ENCODE data around the gene GPSM1.
"Not testable (repeated sequence)": the region's sequence is repeated elsewhere in the genome, so short reads cannot be mapped to it uniquely, and the experiment has no call there.

GPSM1 gene

DNA sequence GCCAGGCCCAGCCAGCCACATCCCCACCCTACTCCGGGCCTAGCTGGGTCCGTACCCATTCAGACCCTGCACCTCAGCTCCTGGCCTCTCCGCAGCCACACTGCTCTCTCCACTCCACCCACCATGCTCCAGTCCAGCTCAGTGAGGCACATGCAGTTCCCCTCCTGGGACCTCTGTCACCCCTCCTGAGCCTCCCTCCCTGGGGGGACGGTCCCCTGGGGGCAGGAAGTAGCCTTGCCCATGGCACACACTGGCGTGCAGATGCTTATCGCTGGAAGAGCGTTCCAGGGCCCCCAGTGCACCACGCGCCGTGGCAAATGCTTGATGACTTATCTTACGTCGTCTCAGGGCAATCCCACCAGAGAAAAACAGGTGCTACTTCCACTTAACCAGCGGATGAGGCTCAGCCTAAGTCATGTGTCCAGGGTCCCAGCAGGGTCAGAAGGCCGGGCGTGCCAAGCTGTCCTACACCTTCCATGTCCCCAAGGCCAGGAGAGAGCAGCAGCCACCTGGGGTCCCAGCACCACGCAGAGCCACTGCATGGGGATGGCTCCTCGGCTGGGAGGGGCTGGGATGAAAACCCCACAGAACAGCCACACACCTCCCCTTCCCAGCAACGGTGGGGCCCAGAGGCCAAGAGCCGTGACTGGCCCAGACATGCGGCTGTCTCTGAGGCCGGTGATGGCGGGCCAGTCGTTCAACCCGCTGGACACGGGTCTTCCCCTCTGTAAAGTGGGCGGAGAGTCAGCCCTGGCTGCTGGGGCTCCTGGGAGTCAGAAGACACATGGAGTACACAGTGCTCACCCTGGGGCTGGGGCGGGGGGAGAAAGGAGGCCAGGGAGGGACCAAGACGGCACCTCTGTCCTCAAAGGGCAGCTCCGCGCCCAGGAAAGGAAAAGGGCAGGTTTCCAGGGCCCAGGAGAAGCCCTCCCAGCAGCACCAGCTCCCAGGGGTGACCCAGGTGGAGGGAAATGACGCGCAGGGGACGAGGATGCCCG, 20.8 kb upstream of the GPSM1 start:
- DNase-seq, result no peak

DNA sequence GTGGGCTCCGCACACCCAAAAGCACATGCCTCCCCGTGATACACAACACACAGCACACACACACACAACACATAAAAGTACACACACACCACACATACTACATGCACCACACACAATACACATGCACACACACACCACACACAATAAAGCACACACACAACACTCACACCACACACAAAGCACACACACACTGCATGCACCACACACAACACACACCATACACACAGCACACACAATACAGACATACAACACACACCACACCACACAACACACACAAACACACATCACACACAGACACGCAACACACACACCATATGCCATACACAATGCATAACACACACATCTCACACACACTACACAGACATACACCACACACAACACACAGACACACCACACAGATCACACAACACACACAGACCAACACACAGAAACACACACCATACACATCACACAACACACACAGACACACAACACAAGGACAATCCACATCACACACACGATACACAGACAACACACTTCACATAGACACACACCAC, 20.1 kb upstream of the GPSM1 start:
- no peak for DNase-seq

DNA sequence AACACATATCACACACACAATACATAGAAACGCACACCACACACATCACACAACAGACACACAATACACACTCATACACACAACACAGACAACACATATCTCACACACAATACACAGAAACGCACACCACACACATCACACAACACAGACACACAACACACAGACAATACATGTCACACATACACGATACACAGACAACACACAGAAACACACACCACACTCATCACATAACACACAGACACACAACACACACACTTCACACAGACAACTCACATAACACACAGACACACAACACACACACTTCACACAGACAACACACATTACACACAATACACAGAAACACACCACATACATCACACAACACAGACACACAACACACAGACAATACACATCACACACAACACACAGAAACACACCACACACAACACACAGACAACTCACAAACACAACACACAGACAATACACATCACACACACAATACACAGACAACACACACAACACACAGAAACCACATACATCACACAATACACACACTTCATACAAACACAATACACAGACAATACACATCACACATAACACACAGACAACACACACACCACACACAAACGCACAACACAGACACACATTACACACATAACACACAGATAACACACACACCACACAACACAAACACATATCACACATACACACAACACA, 19.2 kb upstream of the GPSM1 start:
- DNase-seq, result no peak

DNA sequence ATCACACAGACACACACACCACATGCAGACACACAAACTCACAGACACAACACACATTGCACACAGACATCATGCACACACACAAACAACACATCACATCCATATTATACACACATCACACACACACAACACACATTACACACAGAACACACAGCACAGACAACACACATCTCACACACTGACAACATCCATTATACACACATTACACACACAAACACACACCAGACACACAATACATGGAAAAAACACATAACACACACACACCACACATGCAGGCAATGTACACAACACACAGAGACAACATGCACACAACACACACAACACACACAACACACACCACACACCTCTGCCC, 18.7 kb upstream of the GPSM1 start:
- DNase-seq, result no peak

DNA sequence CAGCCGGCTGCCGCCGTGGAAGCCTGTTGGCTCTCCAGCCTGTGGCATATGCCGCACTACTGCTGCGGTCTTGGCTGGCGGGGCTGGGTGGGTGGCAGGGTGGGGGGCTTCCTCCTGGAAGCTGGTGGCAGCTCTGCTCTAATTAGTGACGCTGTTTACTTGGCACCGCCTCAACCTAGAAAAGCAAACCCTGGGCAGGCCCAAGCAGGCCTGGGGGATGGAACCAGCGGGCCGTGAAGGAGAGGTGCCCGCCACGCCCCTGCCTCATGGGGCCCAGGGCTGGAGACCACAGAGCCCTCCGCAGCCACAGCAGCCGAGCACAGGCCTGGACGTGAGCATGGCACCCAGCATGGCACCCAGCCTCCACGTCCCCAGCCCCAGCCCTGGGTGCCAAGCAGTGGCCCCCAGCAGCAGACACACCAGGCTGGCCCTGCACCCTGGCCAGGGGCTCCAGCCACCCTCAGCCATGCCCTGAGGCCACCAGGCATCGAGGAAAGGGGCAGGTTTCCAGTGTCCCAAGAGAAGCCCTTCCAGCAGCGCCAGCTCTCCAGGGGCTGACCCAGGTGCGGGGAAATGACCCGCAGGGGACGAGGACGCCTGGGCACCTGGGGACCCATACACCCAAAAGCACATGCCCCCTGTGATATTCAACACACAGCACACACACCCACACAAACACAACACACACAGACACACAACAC, 18.1 kb upstream of the GPSM1 start:
- no peak for DNase-seq

DNA sequence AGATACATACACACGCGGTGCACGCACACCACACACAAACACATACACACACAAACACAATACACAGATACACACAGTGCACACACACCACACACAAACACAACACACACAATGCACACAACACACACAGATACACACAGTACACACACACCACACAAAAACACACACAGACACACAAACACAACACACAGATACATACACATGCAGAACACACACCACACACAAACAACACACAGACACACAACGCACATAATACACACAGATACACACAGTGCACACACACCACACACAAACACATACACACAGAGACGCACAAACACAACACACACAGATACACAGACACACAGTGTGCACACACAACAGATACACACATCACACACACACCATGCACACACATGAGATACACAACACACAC, 17.5 kb upstream of the GPSM1 start:
- DNase-seq, result no peak

DNA sequence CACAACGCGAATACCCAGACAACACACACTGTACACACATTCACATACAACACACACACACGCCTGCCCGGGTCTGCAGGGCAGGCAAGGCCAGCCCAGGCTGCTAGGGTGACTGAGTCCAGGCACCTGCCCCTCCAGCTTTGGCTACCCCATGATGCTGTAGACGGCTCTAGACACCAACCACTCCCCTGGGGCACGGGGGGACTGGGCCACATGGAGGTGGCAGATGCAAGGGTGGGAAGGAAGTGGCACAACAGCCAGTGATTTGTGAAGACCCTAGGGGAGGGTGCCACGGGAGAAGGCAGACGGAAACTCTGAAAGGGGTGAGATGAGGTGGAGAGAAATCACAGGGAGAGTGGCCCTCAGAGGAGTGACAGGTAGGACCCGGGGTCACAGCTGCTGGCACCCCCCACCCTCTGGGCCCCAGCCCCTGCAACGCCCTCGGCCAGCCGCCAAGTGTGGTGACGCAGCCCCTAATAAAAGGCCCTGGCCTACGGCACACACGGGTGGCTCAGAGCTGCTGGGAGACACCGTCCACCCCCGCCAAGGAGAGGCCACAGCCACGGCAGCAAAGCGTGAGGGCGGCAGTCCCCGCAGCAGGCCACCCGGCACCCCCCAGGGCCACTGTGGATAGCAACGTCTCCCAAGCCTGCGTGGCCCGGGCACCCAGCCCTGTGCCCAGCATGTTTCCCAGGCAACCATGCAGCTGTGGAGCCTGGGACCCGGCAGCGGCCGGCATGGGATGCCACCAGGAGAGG, 16.9 kb upstream of the GPSM1 start:
- no peak for DNase-seq

DNA sequence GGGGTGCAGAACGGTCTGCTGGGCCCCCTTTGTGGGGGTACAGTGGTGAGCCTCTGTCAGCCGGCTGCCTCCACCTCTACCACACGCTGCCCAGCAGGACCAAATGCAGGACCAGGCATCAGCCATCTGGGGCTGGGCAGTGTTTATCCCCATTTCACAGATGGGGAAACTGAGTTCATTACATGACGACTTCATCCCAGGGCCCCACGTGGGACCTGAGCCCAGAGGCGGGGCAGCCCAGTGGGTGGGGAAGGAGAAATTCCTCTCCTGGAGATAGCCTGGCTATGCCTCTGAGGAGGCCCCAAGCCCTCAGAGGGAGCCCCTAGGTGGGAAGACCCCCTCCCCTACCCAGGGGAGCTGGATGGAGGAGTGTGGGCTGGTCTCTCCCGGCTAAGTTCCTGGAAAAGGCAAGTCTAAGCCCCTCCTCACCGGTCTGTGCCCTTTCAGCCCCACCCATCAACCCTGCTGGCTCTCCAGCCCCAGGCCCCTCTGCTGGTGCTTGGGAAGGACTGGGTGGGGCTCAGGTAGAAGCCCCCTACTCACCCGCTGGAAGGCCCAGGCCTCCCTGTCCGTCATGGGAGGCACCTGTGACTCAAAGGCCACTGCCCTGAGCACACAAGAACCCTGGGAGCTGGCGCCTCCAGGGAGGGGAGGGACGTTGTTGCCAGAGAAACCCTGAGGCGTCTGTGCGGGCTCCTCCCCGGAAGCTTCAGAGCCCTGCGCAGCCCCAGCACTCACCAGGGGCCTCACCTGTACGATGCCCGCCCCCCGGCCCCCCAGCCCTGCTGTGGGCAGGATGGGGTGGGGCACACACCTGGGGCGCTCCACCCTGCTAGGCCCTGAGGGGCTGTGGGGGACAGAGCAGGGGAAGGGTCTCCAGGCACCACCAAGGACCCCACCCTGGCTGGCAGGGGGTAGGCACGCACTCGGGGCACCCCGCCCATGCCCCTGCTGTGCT, 16.0 kb upstream of the GPSM1 start:
- DNase-seq, result no peak

DNA sequence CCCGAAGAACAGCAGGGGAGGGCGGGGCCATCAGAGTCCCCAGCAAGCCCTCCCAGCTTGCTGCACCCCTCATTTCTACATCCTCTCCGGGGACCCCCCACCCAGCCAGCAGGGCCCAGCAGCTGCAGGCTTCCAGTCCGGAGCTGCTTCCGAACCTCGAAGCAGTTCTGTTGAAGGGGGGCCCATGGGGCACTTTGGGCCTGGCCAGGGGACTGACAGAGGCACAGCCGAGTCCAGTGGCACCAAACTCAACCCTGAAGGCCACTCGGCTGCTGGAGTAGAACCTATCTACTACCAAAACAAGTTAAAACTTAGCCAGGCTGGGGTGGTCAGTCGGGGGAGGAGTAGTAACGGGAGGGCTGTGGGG, 15.3 kb upstream of the GPSM1 start:
- no peak for DNase-seq

DNA sequence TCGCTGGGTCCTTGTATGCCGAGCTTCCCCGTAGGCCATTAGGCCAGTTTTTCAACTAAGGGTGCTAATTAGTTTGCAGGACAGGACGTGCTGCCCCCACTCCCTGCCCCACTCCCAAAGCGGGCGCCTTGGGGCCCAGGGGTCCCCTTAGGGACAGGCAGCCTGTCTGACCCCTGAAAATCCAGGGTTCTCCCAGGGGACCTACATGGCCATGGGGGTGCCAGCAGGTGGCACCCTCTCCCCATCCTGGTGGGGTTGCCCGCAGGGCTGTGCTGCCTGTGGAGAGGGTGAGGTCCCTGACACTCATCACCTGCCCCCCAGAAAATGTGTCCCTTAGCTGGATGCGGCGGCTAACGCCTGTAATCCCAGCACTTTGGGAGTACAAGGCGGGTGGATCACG, 14.9 kb upstream of the GPSM1 start:
- DNase-seq, result peak in 1 of 4 experiments; percentile 19

DNA sequence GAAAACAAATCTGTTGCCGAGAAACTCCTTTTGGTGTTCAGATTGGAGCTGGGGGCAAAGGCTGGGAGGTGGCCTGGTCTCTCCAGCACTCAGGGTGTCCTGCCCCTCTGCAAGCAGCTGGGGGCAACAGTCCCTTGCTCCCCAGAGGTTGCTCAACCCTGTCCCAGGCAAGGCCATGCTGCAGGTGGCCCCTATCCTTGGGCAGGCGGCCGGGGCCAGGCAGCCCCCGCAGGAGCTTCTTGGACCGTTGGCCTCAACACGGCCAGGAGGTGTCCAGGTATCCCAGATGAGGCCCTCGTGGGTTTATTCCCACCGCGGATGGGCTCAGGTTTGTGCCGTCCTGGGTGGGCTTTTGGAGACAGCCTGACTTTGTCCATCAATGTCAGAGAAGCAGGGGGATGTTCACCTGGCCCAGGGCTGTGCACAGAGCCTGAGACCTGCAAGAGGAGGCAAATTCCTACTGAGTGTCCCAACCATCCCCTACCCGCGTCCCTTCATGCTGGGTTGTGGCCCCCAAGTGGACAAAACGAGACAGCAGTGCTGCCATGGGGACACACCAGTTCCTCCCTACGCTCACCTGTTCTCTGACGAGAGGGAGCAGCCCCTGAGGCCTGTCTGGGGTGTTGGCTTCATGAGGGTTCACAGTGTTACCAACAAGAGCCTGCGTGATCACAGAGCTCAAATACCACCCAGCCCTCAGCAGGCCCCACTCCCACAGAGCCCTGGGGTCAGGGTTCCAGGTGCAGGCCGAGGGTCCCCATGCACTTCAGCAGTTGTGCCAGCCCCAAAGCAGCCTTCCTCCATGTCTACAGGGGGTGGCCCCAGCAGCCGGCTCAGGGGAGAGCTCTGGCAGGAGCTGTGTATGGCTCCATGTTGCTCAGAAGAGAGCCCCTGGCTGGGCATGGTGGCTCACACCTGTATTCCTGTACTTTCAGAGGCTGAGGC, 14.0 kb upstream of the GPSM1 start:
- no peak for DNase-seq

DNA sequence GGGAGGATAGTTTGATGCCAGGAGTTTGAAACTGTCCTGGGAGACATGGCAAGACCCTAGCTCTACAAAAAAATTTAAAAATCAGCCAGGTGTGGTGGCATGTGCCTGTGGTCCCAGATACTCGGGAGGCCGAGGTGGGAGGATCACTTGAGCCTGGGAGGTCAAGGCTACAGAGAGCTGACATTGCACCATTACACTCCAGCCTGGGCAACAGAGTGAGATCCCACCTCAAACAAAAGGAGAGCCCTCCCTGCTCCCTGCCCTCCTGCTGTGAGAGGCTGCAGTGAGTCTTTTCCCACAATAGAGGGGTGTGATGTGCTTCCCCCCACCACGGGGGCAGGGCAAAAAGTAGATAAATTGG, 13.3 kb upstream of the GPSM1 start:
- no peak for DNase-seq

DNA sequence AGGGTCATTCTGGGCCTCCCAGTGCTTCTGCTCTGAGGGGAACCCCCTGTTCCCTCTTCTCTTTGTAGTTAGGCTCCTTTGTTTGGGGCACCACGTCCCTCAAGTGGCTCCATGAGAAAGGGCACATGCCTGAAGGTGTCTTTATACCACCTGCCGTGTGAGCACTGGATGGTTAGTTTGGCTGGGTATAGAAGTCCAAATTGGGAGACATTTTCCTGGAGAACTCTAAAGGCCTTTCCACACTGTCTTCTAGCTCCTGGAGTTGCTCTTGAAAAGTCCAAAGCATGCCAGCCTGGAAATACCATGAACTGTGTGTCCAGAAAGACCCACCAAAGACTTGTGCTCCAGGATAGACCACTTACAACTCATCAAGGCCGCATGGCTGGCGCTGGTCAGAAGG, 12.4 kb upstream of the GPSM1 start:
- no peak for DNase-seq

DNA sequence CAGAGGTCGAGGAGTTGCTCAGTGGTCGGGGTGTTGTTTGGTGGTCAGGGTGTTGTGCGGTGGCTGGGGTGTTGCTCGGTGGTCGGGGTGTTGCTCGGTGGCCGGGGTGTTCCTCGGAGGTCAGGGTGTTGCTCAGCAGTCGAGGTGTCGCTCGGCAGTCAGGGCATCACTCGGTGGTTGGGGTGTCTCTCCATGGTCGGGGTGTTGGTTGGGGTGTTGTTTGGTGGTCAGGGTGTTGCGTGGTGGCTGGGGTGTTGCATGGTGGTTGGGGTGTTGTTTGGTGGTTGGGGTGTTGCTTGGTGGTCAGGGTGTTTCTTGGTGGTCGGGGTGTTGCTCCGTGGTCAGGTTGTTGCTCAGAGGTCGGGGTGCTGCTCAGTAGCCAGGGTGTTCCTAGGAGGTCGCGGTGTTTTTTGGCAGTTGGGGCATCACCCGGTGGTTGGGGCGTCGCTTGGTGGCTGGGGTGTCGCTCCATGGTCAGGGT, 11.0 kb upstream of the GPSM1 start:
- DNase-seq, result no peak

DNA sequence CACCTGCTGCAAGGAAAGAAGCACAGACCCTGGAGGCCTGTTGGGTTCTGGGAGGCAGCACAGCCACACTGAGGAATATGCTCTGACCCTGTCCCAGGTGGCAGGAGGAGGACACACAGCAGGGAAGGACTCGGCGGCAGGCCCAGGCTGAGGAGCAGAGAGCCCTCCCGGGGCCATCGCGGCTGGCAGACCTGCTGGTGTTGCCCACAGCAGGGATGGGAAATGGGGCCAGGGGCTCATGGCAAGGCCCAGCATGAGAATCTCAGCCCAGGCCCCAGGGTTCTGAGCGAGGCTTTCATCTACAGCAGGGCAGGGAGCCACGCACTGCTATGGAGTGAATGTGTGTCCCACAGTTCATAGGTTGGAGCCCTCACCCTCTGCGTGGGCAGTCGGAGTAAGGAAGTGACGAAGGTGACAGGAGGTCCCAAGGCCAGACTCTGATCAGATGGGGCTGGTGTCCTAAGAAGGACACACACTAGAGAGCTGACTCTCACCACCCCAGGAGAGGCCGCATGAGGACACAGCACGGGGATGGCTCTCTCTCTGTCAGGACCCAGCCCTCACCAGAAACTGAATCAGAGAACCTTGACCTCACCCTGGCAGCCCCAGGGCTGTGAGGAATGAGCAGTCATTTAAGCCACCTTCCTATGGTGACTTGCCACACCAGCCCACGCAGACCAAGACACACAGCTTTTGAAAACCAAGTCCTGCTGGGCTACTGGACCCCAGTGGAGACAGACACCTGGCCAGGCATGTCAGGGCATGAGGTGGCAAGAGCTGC, 10.3 kb upstream of the GPSM1 start:
- no peak for DNase-seq

DNA sequence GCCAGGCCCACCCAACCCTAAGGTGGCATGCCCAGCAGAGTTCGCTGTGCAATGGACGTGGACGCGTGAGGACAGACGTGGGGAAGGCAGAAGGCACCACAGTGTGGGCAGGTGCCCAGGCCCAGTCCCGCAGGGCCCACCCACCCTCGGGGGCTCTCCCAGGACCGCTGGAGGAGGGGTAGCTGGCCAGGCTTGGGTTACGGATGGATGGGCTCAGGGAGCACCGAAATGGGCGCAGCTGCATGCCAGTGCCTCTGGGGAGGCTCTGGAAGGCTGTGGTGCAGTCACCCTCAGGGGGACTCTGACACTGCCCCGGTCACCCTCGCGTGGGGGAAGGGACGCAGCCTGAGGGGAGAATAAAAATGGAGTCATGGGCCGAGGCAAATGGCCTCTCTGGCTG, 9.6 kb upstream of the GPSM1 start:
- no peak for DNase-seq

DNA sequence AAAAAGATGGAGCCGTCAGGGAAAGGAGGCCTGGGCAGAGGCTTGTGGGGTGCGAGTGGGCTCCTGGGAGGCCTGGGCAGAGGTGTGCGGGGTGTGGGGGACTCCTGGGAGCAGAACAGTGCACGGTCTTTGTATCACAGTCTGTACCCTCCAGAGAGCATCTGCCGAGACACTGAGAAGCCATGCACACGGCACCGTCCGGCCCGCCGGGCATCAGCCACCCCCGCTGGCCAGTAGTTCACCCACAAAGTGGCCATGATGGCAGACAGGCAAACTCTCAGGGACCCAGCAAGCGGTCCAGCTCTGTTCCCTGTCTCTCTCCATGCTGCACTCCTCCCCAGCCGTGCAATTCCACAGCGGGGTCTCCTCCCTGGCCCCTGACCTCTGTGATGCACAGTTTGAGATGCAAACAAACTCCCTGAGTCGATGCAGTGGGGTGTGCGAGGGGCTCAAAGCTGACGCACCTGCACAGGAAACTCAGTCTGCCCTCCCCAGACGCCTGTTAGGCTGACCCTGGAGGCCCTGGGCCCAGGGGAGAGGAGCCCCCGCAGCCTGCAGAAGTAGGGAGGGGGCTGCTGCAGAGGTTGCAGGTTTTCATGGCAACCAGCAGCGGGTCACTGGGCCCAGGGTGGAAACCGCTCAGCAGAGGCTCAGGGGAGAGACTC, 9.1 kb upstream of the GPSM1 start:
- DNase-seq, result no peak

DNA sequence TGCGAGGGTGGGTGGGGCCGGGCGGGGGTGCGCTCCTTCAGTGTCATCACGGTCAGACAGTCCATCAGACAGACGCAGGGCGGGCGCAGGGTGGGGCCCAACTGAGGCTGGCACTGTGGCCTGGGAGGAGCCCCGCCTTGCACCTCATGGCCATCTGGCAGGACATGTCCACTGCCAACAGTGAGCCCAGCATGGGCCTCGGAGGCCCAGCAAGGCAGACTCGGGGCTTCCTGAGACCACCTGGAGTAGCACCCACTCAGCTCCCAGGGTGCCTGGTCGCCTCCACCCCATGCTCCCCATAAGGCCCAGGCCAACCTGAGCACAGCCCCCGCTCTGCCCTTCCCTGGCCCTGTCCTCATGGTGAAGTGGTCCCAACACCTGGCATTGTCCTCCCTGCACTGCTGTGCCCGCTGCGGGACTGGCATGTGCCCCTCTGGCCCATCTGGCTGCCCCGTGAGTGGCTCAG, 8.5 kb upstream of the GPSM1 start:
- no peak for DNase-seq

DNA sequence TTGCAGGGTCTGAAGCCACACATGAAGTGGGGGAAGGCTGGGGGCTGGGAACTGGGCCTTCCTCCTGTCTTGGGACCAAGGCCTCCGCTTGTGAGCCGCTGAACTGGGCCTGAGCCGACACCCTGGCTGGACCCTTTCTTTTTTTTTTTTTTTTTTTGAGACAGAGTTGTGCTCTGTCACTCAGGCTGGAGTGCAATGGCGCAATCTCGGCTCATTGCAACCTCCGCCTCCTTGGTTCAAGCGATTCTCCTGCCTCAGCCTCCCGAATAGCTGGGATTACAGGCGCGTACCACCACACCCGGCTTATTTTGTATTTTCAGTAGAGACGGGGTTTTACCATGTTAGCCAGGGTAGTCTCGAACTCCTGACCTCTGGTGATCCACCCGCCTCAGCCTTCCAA, 8.1 kb upstream of the GPSM1 start:
- DNase-seq, result not testable (repeated sequence)

Measured in activated CD4-positive, CD25-positive, alpha-beta regulatory T cell (primary cell).